Measurements from ENCODE around the gene MELK.

MELK gene

DNA sequence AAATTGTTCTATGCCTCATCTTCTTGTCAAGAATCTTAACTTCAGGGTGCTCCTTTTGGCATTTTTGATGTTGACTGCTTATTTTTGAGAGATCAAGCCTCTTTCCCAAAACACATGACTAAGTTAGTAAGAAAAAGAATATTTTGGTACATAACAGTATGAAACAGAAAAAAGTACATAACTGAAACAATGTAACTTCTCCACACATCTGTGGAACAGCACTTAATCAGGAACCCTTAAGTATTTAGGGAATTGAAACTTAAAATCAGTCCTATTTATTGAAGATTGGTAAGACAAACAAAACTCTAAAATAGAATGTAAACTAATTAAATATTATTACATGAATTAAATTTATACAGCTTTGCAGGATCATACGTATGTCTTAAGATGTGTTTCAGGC lies 103.4 kb downstream of the MELK start:
- DNase-seq (ENCODE audit: low read depth): no peak

DNA sequence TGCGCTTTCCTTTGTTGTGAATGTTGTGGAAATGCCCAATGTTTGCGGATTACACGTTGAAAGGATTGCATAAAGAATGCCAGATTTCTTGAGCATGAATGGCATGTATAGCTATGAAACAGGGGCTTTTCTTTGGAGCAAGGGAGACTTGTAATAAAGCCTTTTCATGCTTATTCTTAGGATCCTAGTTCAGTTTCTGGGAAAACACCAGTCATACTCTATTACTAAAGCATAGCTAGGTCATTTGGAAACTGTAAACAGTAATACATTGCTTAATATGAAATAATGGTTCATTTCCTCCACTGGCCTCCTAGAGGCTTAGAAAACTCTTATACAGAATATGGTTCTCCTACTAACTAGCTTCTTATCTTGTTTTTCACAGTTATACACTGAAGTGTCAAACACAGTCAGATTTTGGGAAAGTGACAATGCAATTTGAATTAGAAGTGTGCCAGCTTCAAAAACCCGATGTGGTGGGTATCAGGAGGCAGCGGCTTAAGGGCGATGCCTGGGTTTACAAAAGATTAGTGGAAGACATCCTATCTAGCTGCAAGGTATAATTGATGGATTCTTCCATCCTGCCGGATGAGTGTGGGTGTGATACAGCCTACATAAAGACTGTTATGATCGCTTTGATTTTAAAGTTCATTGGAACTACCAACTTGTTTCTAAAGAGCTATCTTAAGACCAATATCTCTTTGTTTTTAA lies 104.2 kb downstream of the MELK start:
- no peak for DNase-seq (ENCODE audit: low read depth)

DNA sequence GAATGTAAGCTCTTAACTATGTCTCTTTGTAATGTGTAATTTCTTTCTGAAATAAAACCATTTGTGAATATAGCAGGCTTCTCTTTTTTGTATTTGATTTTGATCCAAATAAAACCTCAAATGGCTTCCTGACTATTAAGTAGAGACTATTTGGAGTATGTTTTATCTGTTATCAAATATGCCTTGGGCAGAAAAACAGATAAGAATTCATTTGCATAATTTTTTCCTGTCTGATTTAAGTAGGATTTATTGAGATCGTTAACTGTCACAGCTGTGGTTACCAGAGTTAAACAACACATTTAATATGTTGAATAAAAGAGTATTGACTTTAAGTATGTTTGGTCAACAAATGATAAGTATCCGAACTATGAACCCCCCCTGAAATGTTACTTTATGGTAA lies 104.9 kb downstream of the MELK start:
- no peak for DNase-seq (ENCODE audit: low read depth)

DNA sequence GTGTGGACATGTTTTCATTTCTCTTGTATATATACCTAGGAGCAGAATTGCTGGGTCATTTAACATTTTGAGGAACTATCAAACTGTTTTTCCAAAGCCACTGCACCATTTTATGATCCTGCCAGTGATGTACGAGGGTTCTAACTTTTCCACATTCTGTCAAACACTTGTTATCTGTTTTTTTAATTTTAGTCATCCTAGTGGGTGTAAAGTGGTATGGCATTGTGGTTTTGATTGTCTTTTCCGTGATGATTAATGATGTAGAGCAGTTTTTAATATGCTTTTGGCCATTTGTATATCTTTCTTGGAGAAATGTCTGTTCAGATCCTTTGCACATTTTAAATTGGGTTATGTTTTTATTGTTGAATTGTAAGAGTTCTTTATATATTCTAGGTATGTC lies 107.0 kb downstream of the MELK start:
- no peak for DNase-seq (ENCODE audit: low read depth)

DNA sequence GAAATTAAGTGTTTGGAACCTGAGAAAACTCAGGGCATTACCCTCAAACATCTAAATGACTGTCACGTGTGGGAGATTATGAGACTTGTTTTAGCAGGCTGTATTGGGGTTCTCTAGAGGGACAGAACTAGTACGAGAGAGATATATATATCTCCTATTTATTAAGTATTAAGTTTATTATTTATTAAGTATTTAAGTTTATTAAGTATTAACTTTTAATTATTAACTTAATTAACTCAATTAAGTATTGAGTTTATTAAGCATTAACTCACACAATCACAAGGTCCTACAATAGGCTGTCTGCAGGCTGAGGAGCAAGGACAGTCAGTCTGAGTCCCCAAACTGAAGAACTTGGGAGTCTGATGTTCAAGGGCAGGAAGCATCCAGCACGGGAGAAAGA lies 113.8 kb downstream of the MELK start:
- no peak for DNase-seq (ENCODE audit: low read depth)

DNA sequence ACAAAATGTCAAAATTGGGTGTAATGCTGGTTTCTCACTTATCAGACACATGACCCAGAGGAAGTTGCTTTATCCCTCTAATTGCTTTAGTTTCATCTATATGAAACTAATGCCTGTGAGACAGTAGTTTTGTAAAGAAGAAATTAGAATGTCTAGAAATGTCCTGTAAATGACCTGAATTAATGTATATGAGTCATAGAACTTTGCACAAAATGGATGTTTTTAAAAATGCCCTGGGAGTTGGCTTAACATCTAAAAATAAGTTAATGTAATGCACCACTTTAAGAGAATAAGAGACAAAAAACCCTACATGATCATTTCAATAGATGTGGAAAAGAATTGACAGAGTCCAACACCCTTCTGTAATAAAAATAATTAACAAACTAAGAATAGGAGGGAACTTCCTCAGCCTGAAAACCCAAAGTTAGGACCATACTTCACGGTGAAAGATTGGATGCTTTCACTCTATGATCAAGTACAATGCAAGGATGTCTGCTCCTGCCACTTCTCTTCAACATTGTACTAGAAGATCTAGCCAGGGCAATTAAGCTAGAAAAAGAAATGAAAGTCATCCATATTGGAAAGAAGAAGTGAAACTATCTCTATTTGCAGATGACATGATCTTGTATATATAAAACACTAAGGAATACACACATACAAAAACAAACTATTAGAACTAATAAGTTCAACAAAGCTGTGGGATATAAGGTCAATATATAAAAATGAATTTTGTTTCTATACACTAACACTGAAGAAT lies 117.9 kb downstream of the MELK start:
- no peak for DNase-seq (ENCODE audit: low read depth)

DNA sequence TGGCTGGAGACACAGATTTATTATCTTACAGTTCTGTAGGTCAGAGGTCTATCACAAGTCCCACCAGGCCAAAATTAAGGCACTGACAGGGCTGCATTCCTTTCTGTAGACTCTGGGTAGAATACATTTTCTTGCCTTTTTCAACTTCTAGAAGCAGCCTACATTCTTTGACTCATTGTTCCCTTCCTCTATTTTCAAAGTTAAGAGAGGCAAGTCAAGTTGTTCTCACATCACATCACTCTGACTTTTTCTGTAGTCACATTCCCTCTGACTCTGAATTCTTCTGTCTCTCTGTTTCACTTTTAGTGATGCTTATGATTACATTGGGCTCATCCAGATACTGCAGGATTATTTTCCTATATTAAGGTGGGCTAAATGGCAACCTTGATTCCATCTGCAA lies 119.0 kb downstream of the MELK start:
- DNase-seq (ENCODE audit: low read depth): no peak

DNA sequence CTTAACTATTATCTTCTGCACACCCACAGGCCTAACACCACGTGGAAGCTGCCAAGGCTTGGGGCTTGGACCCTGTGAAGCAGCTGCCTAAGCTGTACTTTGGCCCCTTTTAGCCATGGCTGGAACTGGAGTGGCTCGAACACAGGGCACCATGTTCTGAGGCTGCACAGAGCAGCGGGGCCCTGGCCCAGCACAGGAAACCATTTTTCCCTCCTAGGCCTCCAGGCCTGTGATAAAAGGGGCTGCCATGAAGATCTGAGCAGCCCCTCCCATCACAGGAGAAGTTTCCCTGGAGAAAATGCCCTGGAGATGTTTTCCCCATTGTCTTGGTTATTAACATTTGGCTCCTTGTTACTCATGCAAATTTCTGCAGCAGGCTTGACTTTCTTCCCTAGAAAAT lies 126.3 kb downstream of the MELK start:
- DNase-seq (ENCODE audit: low read depth): no peak

DNA sequence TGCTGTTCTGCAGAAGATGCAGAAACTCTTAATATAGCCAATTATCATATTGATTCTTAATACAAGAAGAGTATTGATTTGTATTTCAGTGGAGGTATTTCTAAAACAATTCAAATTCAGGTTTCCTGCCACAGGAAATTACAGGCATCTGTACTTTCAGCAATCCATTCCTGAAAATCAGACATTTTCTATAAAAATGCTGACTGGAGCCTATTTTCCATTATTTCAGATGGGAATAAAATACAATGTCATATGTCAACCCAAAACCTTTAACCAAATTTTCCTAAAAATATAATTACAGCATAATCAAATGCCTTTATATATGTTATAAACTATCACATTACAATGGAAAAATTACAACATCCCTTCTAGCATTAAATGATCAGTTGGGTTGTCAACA lies 131.5 kb downstream of the MELK start:
- no peak for DNase-seq (ENCODE audit: low read depth)

DNA sequence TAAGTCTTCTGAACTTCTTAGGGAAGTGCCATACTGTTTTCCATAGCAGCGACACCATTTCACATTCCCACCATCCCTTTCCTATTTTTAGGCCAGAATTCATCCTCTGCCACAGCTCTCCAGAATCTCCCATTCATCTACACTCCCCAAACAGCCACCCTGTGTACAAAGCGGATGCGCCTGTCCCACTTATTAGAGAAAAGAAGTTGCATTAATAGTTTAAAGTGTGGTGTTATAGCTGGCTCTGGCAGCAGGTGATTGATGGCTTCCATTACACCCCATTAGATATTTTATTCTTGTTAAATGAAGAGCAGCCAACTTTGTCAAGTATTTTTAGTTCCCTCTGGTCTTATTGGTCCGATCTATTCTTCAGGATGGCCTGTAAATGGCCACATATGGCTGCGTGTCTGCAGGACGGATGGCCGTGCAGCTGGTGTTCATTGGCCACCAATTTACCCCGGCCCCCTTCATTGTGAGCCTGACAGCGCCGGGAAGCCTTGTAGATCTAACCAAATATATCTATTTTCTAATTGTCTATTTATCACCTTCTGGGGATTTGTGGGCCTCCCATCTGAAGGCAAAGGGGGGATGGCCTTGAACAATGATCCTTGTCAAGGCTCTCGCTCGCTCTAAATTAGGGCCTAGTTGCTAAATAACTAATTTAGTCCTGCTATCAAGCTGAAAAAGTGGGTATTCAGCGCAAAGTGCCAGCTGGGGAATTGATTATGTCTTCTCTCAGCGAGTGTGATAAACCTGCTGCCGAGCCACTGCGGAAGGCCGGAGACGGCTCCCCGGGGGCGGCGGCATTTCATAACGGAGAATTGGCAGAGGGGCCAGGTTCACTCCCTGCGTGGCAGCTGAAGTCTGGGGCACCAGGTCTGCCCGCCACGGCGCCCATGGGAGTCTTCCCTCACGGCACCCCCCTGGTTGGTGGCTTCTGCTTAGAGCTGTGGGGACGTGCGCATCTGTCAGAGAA lies 141.1 kb downstream of the MELK start:
- DNase-seq (ENCODE audit: low read depth): no peak

DNA sequence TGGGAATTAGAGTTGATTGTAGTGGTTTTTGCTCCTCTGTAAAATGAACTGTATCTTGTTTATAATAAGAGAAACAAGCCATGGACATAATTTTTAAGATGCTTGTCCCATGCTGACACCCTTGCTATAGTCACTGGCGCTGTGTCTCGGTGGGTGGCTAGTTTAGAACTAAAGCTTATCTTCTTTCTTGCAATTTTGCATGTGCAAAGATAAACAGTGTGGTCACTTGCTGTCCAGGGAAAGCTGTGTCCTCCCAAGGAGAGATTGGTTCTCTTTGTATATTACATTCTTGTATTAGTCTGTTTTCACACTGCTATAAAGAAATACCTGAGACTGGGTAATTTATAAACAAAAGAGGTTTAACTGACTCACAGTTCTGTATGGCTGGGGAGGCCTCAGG lies 143.8 kb downstream of the MELK start:
- DNase-seq (ENCODE audit: low read depth): no peak

DNA sequence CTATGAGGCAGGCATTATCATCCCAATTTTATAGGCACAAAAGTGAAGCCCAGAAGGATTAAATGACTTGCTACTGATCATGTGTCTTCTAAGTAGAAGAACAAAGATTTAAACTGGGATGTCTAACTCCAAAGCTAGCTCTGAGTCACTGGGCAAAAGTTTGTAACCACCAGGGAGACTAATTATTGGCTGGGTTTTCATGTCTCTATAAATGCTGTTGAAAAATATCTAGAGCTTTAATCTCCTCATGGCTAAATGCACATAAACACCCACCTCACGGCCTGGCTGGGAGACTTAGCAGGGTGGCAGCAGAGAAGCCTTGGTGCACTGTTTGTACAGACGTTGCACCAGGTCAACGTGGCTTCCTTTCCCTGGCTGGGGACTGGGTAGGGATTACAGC lies 144.6 kb downstream of the MELK start:
- DNase-seq (ENCODE audit: low read depth): no peak

DNA sequence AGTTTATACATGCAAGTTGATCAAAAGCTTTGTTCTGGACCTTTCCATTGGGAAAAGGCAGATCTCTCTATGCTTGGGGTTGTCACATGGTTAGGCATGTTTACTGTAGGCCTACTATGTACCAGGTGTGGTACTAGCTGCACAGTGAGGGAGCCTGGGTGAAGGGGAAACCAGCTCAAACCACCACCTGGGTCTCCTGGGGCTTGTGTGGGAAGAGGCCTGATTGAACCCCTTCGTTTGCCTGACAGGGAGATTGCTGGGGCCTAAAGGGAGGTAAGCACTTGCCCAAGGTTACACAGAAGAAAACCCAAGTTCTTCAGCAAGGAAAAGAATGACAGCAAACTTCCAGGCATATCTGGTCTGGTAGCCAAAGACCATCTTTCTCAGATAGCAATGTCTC lies 145.9 kb downstream of the MELK start:
- no peak for DNase-seq (ENCODE audit: low read depth)

DNA sequence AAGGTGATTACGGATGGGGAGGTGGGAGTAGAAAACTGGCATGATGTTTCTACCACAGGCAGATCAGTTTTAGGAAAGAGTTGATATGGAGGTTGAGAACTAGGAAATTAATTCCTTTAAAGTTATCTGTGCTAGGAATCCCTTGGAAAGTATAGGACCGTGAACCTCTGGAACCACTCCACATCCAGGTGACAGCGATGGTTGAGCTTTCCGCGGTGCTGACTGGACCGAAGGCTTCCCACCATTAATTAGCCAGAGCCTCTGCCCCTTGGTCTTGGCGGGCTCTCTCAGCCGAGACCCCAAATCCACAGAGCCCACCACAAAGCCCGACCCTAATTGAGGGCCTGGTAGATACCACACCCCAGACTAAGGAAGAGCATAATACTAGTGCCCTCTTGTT lies 147.3 kb downstream of the MELK start:
- no peak for DNase-seq (ENCODE audit: low read depth)

DNA sequence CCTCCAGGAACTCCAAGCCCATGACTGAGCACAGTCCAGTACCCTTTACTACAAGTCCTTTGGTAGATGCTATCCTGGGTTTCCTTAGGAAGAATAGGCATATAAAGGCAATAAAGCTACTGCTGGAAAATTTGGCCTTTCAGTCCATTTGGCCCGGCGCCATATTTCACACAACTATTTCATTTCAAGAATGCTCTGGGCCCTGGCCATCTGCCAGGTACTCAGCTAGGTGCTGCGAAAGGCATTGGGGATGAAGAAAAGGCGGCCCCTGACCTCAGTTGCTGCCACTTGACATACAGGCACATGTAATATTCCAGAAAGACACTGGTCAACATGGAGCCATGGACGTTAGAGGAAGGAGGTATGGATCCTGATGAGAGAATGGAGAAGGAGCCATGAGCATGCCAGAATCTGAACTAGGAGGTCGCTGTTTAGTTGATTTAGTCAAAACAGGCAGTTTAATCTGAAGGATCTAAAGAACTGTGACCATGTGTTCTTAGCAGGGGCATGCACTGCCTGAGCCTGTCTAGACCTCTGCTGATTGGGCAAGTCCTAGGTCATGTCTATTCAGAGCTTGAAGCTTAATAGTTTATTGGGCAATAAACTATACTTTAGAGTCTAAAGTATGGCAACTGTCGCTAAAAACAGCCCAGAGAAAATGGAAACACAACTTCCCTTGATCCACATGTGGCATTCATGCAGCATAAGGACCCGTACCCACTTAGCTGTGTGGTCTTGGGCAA lies 149.3 kb downstream of the MELK start:
- DNase-seq (ENCODE audit: low read depth): no peak

DNA sequence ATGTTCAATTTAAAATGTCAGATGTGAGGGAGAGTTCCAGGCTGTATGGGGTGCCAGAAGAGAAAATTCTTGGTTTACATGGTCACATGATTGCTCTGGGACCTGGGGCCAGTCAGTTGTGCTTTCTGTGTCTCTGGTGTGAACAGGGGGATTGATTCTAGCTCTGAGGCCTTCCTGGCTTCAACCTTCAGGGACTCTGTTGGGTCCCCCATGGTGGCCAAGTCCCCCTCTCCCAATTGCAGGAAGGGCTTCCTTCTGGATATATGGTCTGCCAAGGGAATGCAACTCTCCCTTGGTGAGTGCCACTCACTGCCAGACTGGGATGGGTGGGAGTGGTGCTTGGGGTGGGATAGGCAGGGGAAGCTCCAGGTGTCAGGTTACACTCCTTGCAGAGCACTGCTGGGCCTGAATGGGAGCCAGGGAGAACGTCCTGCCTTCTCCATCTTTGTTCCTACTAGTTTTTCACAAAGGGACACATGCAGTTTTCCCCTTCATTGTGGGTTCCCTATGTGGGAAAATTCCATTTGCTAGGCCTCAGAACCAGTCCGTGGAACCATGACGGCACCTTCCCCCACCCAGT lies 153.2 kb downstream of the MELK start:
- DNase-seq (ENCODE audit: low read depth): no peak
